CD4-positive, alpha-beta T cell (primary cell): ENCODE results near the gene NEMF. TPM values are rescaled to one million over a fixed set of nuclear protein-coding genes. Genes with fewer than 3 reads are reported as not detected.

Source experiments
- ATAC-seq: fragments of 200-7000 bp; cut with Tn5 transposase; one replicate; pipeline ENCODE4 v1.10.0; 2022; ENCODE audit warnings: mild to moderate bottlenecking; ENCODE audit not compliant: poor library complexity
- CTCF ChIA-PET: fragments of 350-600 bp; sonication (Branson Sonifier 250); formaldehyde crosslinking; loops from one replicate; lab custom pipeline; 2021; ENCODE audit warnings: antibody characterized with exemption, inconsistent platforms; lab: Charles Lee
- POLR2A ChIA-PET: fragments of 350-600 bp; sonication (Branson Sonifier 250); formaldehyde crosslinking; loops from one replicate; lab custom pipeline; 2021; ENCODE audit warnings: antibody characterized with exemption, inconsistent platforms; lab: Charles Lee
- DNase-seq, 14 experiments: peaks; one replicate each; pipeline ENCODE4 v3.0.0-alpha.2; 2013 to 2020; ENCODE audit warnings: mixed read lengths in 2 of 14
- H3K27ac ChIP-seq, 2 donors: one replicate each; pipeline versions ENCODE4 v1.5.1 to v1.7.0; 2013; ENCODE audit warnings: low read length in 2 of 2, low read depth in 1 of 2, mild to moderate bottlenecking in 1 of 2
- H3K27me3 ChIP-seq, 2 experiments: 1 replicate in 1 of 2; 2 replicates in 1 of 2; pipeline versions ENCODE4 v1.6.1 to v1.7.0; 2013; ENCODE audit warnings: low read length in 2 of 2, control low read depth in 1 of 2, mild to moderate bottlenecking in 1 of 2, moderate library complexity in 1 of 2; ENCODE audit not compliant: insufficient read depth in 2 of 2, control insufficient read depth in 1 of 2
- H3K36me3 ChIP-seq: one replicate; pipeline ENCODE4 v1.6.1; 2013; ENCODE audit warnings: low read length, control low read depth; ENCODE audit not compliant: insufficient read depth
- H3K4me1 ChIP-seq: one replicate; pipeline ENCODE4 v1.6.1; 2013; ENCODE audit warnings: low read length, control low read depth; ENCODE audit not compliant: insufficient read depth
- H3K4me3 ChIP-seq: one replicate; pipeline ENCODE4 v1.5.1; 2013; ENCODE audit warnings: mild to moderate bottlenecking, low read length, moderate library complexity
- H3K9me3 ChIP-seq, 2 experiments: 1 replicate in 1 of 2; 2 replicates in 1 of 2; pipeline versions ENCODE4 v1.6.1 to v1.7.0; 2013; ENCODE audit warnings: low read length in 2 of 2, mild to moderate bottlenecking in 2 of 2, control low read depth in 1 of 2, moderate library complexity in 1 of 2; ENCODE audit not compliant: control insufficient read depth in 1 of 2, insufficient read depth in 1 of 2
- H3K27ac Mint-ChIP-seq: one replicate; pipeline ENCODE4 v1.8.0; 2020; ENCODE audit warnings: mixed read lengths
- H3K27me3 Mint-ChIP-seq: one replicate; pipeline ENCODE4 v1.8.0; 2021; ENCODE audit warnings: mixed read lengths
- H3K36me3 Mint-ChIP-seq: one replicate; pipeline ENCODE4 v1.8.0; 2021; ENCODE audit warnings: low read depth, mixed read lengths
- H3K4me1 Mint-ChIP-seq: one replicate; pipeline ENCODE4 v1.8.0; 2021; ENCODE audit warnings: low read depth, mixed read lengths
- H3K4me3 Mint-ChIP-seq: one replicate; pipeline ENCODE4 v1.8.0; 2020; ENCODE audit warnings: mild to moderate bottlenecking, mixed read lengths
- H3K9me3 Mint-ChIP-seq: one replicate; pipeline ENCODE4 v1.8.0; 2020; ENCODE audit warnings: mixed read lengths
- CTCF ChIP-seq: fragments of 200-600 bp; IDR thresholded peaks from one replicate; pipeline ENCODE4 v1.8.0; 2022; ENCODE audit warnings: antibody characterized with exemption, mild to moderate bottlenecking
- intact Hi-C, 2 experiments: fragments of 100-400 bp; cut with DNase I in 1 of 2; cut with micrococcal nuclease in 1 of 2; formaldehyde crosslinking; loops; one replicate each; pipeline versions ENCODE4 v1.15.1 to v1.9.0; 2023 to 2025; cut with DNase I, micrococcal nuclease
- total RNA-seq, 174 experiments: library from RNA in 2 of 174; stranded (reverse) in 2 of 174; gene quantifications; one replicate each; pipeline ENCODE4 v1.2.3 and lab custom pipeline; 2021 to 2026

NEMF gene
- total RNA-seq, 2 experiments from 2014 or later: 96.0 to 97.7 TPM

DNA sequence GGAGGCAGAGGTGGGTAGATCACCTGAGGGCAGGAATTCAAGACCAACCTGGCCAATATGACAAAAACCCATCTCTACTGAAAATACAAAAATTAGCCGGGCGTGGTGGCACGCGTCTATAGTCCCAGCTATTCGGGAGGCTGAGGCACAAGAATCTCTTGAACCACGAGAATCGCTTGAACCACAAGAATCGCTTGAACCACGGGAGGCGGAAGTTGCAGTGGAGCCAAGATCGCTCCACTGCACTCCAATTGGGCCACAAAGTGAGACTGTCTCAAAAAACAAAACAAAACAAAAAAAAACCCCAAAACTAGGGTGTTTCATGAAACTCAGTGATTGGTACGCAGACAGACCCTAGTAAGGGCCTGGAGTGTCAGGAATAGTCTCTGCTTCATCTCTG is 33.9 kb upstream of the NEMF start:
- intact Hi-C loops: no loop called here
- Mint-ChIP-seq H3K4me3 (no peak overlapping the region), H3K27ac (peak overlapping the region; percentile 66), H3K36me3 (no peaks in the 10 kb centered on the region), H3K9me3 (no peaks in the 10 kb centered on the region), H3K27me3 (no peaks in the 10 kb centered on the region), H3K4me1 (peaks cover 2% of the 10 kb centered on the region)
- POLR2A ChIA-PET: no interaction called here
- CTCF ChIA-PET: no interaction called here
- H3K27me3 ChIP-seq: no peaks in the 10 kb centered on the region
- DNase-seq: peak in 4 of 14 experiments; percentile 16 to 65 (median 46)
- H3K9me3 ChIP-seq: no peaks in the 10 kb centered on the region
- H3K4me1 ChIP-seq: peaks cover 17% of the 10 kb centered on the region
- no peaks in the 10 kb centered on the region for H3K36me3 ChIP-seq
- H3K27ac ChIP-seq: no peak overlapping the region
- ATAC-seq: peak; percentile 41
- no peak overlapping the region for H3K4me3 ChIP-seq
- no peak for TF ChIP-seq CTCF

- no peak for TF ChIP-seq CTCF
- ChIA-PET POLR2A (no interaction called here), CTCF (no interaction called here)
- peak in 1 of 14 experiments; percentile 46 for DNase-seq
- H3K4me1 Mint-ChIP-seq: peaks cover 18% of the 10 kb centered on the region
- no peaks in the 10 kb centered on the region for H3K27me3 ChIP-seq
- H3K27ac ChIP-seq: no peak overlapping the region
- H3K4me1 ChIP-seq: peaks cover 25% of the 10 kb centered on the region
- no peaks in the 10 kb centered on the region for H3K9me3 Mint-ChIP-seq
- H3K9me3 ChIP-seq: no peaks in the 10 kb centered on the region
- no peak overlapping the region for H3K4me3 Mint-ChIP-seq
- H3K27me3 Mint-ChIP-seq: no peaks in the 10 kb centered on the region
- H3K27ac Mint-ChIP-seq: no peak overlapping the region
- no peak for ATAC-seq
- no peaks in the 10 kb centered on the region for H3K36me3 ChIP-seq
- intact Hi-C loops: no loop called here
- H3K4me3 ChIP-seq: no peak overlapping the region
- no peaks in the 10 kb centered on the region for H3K36me3 Mint-ChIP-seq
These were observed 30.5 kb upstream of the NEMF start for GRCh38 chr14:49882826-49883694.

- no peak overlapping the region for H3K27ac Mint-ChIP-seq
These were observed 28.9 kb upstream of the NEMF start for GRCh38 chr14:49881350-49882001.

More at GRCh38 chr14:49881350-49882001, 28.9 kb upstream of the NEMF start:
- no peak for TF ChIP-seq CTCF
- no peaks in the 10 kb centered on the region for H3K9me3 Mint-ChIP-seq
- POLR2A ChIA-PET: interaction anchor here (1.0 to 2.5 kb wide), 2 partner anchors 11 to 19 kb away, joined by 3 to 14 read pairs; partner anchors contain the start of gene ARF6
- no peak for DNase-seq
- Histone ChIP-seq H3K36me3 (no peaks in the 10 kb centered on the region), H3K27ac (no peak overlapping the region), H3K4me3 (no peak overlapping the region), H3K27me3 (no peaks in the 10 kb centered on the region), H3K9me3 (no peaks in the 10 kb centered on the region), H3K4me1 (peaks cover 20% of the 10 kb centered on the region)
- CTCF ChIA-PET: interaction anchor here (0.7 kb wide), 1 partner anchor 67 kb away, joined by 3 read pairs; no protein-coding TSS in a partner anchor
- ATAC-seq: no peak
- H3K36me3 Mint-ChIP-seq: no peaks in the 10 kb centered on the region
- H3K27me3 Mint-ChIP-seq: no peaks in the 10 kb centered on the region
- no peak overlapping the region for H3K4me3 Mint-ChIP-seq
- intact Hi-C loops: no loop called here
- peaks cover 18% of the 10 kb centered on the region for H3K4me1 Mint-ChIP-seq
